GM12878 (cell line): Measurements from ENCODE around the gene CHRDL2. TPM values are rescaled to one million over a fixed set of nuclear protein-coding genes. Genes with fewer than 3 reads are reported as not detected.

Experiments
- CTCF ChIP-seq, 3 experiments: IDR thresholded peaks in 2 of 3; conservative IDR thresholded peaks in 1 of 3; 2 replicates each; pipeline ENCODE4 v1.5.1; 2011; ENCODE audit warnings: low read depth in 3 of 3, low read length in 3 of 3, mild to moderate bottlenecking in 3 of 3, control low read depth in 2 of 3, moderate library complexity in 2 of 3, inconsistent platforms in 1 of 3, mixed read lengths in 1 of 3; ENCODE audit not compliant: control insufficient read depth in 2 of 3, insufficient read depth in 1 of 3; ENCODE audit errors: extremely low read depth in 1 of 3
- MXI1 ChIP-seq: fragments of 150-350 bp; IDR thresholded peaks from 2 replicates; pipeline ENCODE4 v1.6.1; 2011; ENCODE audit warnings: low read depth, mild to moderate bottlenecking, inconsistent platforms, low read length, improper control_type of control experiment
- polyA plus RNA-seq, 11 experiments: library from polyadenylated mRNA; depleted of rRNA in 4 of 11; unstranded in 6 of 11; stranded (reverse) in 5 of 11; fragments of >200 nt; fragmentation: Nextera tagmentation in 4 of 11; fragmentation: Illumina TruSeq in 1 of 11; extraction: Ambion mirVana in 4 of 11; extraction: Trizol in 1 of 11; gene quantifications; 1 replicate in 1 of 11; 2 replicates in 10 of 11; pipeline versions ENCODE4 v1.2.1 to v1.2.3, GENCODE V29; 2011 to 2016; ENCODE audit warnings: inconsistent platforms in 2 of 11, missing spikeins in 2 of 11, low read depth in 1 of 11
- total RNA-seq, 4 experiments: library from RNA; depleted of rRNA in 3 of 4; stranded (reverse); fragments of >200 nt in 3 of 4; fragmentation: Illumina TruSeq in 1 of 4; extraction: Trizol in 1 of 4; gene quantifications; 2 replicates each; pipeline versions ENCODE4 v1.2.1 to v1.2.3, GENCODE V29; 2013 to 2021
- TF ChIP-seq, protein P1 (sequence below): IDR thresholded peaks from 2 replicates; pipeline ENCODE4 v1.6.1; 2011; ENCODE audit warnings: low read depth, low read length, improper control_type of control experiment, borderline replicate concordance
- TF ChIP-seq, protein P2 (sequence below): fragments of 450-650 bp; IDR thresholded peaks from 2 replicates; pipeline ENCODE4 v1.6.1; 2016; ENCODE audit warnings: mild to moderate bottlenecking

The CHRDL2 gene
- total and polyA plus RNA-seq, 10 of the 15 experiments (the other 5 are each of a cell fraction or from before 2014, with no cell fraction given) = not detected

- no peak for TF ChIP-seq CTCF (IDR thresholded peaks at IDR 0.05 in 2 of 3, conservative IDR thresholded peaks at IDR 0.05 in 1 of 3; ENCODE audit: control insufficient read depth in 2 of 3, extremely low read depth in 1 of 3, insufficient read depth in 1 of 3, low read depth in 3 of 3, low read length in 3 of 3)
- TF ChIP-seq, protein P1, sequence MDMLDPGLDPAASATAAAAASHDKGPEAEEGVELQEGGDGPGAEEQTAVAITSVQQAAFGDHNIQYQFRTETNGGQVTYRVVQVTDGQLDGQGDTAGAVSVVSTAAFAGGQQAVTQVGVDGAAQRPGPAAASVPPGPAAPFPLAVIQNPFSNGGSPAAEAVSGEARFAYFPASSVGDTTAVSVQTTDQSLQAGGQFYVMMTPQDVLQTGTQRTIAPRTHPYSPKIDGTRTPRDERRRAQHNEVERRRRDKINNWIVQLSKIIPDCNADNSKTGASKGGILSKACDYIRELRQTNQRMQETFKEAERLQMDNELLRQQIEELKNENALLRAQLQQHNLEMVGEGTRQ = no peak
- TF ChIP-seq, protein P2, sequence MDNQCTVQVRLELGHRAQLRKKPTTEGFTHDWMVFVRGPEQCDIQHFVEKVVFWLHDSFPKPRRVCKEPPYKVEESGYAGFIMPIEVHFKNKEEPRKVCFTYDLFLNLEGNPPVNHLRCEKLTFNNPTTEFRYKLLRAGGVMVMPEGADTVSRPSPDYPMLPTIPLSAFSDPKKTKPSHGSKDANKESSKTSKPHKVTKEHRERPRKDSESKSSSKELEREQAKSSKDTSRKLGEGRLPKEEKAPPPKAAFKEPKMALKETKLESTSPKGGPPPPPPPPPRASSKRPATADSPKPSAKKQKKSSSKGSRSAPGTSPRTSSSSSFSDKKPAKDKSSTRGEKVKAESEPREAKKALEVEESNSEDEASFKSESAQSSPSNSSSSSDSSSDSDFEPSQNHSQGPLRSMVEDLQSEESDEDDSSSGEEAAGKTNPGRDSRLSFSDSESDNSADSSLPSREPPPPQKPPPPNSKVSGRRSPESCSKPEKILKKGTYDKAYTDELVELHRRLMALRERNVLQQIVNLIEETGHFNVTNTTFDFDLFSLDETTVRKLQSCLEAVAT = no peak
- no peak for TF ChIP-seq MXI1
Observed at GRCh38 chr11:74681686-74682651, 49.3 kb downstream of the CHRDL2 start (continued).
